GM19468 (cell line): ENCODE data around the gene HMCN2.
"Not testable (repeated sequence)": the region's sequence is repeated elsewhere in the genome, so short reads cannot be mapped to it uniquely, and the experiment has no call there.

Experiments used
- ATAC-seq: cut with Tn5 transposase; IDR thresholded peaks from one replicate; pipeline ENCODE4 v1.9.1; 2021; ENCODE audit warnings: mild to moderate bottlenecking, moderate library complexity, moderate number of reproducible peaks; ENCODE audit not compliant: unreplicated experiment; ENCODE audit errors: extremely low read depth

HMCN2 gene

GRCh38 chr9:130398487-130399240 is 133.1 kb downstream of the HMCN2 start:
- ATAC-seq = no peak

GRCh38 chr9:130399768-130400167 is 134.2 kb downstream of the HMCN2 start:
- no peak for ATAC-seq

GRCh38 chr9:130400870-130401269 is 135.3 kb downstream of the HMCN2 start:
- no peak for ATAC-seq

GRCh38 chr9:130401742-130402141 is 136.2 kb downstream of the HMCN2 start:
- not testable (repeated sequence) for ATAC-seq

- ATAC-seq = no peak
Measured at GRCh38 chr9:130402243-130402642, 136.7 kb downstream of the HMCN2 start.

GRCh38 chr9:130402645-130403440 is 137.3 kb downstream of the HMCN2 start:
- ATAC-seq = no peak

- no peak for ATAC-seq
Measured at GRCh38 chr9:130405657-130406257, 140.2 kb downstream of the HMCN2 start.

- ATAC-seq = no peak
Measured at GRCh38 chr9:130406278-130406895, 140.8 kb downstream of the HMCN2 start.

GRCh38 chr9:130407916-130408663 is 142.5 kb downstream of the HMCN2 start:
- no peak for ATAC-seq

GRCh38 chr9:130408669-130409068 is 143.1 kb downstream of the HMCN2 start:
- ATAC-seq = no peak

GRCh38 chr9:130409246-130409645 is 143.7 kb downstream of the HMCN2 start:
- no peak for ATAC-seq

- no peak for ATAC-seq
Measured at GRCh38 chr9:130410443-130410842, 144.9 kb downstream of the HMCN2 start.

GRCh38 chr9:130411566-130411915 is 146.0 kb downstream of the HMCN2 start:
- no peak for ATAC-seq

GRCh38 chr9:130414081-130414731 is 148.6 kb downstream of the HMCN2 start:
- no peak for ATAC-seq

GRCh38 chr9:130414910-130415746 is 149.6 kb downstream of the HMCN2 start:
- no peak for ATAC-seq

GRCh38 chr9:130417602-130418001 is 152.0 kb downstream of the HMCN2 start:
- ATAC-seq = no peak

GRCh38 chr9:130418776-130419175 is 153.2 kb downstream of the HMCN2 start:
- ATAC-seq = no peak

GRCh38 chr9:130419521-130420035 is 154.0 kb downstream of the HMCN2 start:
- no peak for ATAC-seq
